NCI-H510A (cell line): ENCODE measurements around the gene TP73.
"Not testable (repeated sequence)": the region's sequence is repeated elsewhere in the genome, so short reads cannot be mapped to it uniquely, and the experiment has no call there.

Source experiments
- DNase-seq: peaks from one replicate; lab custom pipeline; 2025; lab: John Stamatoyannopoulos, UW

The TP73 gene

DNA sequence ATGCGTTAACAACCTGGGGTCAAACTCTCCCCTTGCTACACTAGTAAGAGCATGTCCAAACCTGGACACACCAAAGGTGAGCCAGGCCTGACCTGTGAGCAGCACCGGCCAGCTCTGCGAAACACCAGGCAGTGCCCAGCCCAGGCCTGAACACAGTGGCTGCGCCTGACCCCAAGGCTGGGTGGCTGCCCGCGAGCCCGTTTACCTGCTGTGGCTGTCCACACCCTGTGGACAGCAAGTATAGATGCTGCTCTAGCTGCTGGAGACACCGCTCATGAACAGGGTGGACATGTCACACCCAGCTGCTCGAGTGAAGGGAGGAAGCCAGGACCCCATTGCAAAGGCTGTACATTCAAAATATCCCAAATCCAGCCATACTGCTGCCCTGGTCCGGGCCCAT is 92.3 kb downstream of the TP73 start:
- no peak for DNase-seq

DNA sequence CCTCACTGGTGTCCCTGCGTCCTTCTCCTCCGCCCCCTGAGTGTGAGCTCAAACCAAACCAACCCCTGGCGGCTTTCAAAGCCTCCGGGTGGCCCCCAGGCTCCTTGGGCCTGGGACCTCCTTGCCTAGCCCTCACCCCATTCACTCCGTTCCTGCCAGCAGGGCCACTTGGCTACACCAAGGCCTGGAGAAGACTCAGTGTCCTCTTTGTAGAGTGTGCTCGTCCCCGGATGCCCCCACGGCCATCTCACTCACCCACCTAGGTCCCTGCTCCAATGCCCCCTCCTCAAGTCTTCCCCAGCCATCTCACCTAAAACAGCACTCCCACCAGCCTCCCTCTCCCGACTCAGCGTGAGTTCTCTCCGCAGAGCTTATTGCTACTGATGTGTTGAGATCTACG is 92.8 kb downstream of the TP73 start:
- DNase-seq, result no peak

DNA sequence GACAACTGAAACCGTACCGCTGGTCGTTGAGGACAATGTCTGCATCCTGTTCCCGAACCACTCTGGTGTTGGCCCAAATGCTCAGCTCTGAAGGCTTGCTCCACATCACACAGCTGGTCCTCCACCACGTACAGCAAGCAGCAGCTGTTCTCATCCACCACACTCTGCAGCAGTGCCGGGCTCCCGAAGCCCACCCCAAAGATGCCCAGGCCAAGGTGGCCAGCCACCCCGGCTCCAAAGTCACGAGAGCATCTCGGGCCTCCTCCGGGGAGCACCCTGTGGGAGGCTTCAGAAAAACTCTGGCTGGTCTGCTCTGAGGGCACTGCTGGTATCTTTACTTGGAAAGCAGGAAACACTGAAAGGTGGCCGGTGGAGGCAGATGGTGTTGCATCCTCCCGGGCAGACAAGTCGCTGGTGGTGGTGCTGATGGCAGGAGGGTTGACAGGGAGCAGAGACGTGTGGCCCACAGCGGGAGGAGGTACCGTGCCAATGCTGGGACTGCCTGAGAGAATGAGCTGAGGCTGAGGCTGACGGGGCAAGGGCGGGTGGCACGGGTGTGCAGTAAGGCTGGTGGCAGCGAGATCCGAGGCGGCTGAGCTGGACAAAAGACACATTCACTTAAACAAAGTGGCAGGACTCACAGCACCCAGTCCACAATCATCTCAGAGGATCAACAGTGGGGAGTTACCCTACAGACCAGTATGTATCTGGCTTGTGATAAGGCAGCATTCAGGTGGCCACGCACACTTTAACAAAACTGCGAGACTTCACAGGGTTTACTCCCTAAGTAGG is 93.5 kb downstream of the TP73 start:
- no peak for DNase-seq

DNA sequence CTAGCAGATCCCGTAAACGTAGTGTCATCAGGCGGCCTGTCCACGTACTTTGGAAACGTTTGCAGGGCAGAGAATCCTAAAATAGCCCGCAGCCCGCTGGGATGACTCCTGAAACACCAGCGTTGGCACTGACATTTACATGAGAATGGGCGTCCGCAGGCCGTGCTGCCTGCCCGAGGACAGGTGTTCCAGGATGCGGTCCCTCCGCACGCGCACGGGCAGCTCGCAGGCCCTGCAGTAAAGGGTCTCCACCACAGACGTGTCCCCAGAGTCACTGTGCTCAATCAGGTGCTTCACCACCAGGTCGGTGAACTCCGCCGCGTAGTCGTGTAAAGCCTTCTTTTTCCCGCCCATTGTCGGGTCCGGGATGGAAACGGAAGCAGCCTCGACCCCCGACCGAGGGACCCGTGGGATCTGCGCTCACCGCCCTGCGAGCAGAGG is 94.1 kb downstream of the TP73 start:
- no peak for DNase-seq

DNA sequence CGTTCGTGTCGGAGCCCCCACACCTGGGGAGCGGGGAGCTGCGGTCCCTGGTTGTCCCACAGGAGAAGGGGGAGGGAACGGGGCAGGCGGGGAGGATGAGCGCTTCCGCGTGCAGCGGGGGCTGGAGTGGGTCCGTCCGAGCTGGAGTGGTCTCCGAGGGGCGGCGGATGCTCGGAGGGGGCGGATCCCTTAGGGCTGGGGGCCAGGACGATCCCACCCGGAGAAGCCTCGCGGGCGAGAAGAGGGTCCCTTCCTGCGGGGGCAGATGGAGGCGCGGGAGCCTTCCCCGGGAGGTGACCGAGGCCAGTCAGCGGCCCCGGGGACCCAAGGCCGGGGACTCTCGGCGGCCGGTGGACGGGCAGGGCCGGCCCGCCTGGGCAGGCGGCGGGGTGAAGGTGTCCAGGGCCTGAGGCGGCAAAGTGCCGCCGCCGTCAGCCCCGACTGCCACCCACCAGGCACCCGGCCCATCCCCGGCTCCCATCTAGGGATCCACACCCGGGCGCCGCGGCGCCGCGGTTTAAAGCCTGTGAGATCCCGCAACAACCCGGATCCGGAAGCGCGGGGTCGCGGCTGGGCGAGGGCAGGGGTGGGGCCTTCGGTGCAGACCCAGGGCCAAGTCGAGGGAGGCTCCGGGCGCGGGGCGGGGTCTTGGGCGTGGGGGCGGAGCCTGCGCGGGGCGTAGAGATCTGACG is 94.7 kb downstream of the TP73 start:
- DNase-seq, result peak; percentile 73

DNA sequence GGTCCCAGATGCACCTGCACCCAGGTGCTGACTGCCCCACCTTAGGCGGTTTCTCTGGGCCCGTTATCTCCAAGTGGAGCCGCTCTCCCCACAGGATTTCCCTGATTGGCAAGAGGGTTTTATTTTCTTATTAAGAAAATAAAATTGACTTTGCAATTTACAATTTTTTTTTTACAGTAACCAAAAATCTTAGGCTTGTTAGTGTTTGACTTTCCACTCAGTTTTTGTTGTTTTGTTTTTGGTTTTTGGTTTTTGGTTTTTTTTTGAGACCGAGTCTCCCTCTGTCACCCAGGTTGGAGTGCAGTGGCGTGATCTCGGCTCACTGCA is 95.2 kb downstream of the TP73 start:
- DNase-seq, result no peak

DNA sequence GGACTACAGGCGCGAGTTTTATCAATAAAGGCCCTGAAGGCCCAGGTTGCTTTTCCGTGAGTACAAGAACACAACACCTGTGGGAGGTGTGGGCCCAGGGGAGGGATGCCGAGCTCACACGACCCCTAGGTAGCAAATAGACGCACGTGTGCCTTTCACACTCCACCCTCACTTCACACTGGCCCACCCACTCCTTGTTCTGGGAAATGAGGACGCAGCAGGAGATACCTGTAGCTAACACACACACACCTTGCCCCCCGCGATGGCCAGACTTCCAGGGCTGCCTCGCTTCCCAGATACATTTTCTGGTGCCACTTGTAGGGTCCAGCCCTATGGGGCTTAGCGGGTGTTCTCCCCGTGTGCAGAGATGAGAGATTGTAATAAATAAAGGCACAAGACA is 95.6 kb downstream of the TP73 start:
- no peak for DNase-seq

DNA sequence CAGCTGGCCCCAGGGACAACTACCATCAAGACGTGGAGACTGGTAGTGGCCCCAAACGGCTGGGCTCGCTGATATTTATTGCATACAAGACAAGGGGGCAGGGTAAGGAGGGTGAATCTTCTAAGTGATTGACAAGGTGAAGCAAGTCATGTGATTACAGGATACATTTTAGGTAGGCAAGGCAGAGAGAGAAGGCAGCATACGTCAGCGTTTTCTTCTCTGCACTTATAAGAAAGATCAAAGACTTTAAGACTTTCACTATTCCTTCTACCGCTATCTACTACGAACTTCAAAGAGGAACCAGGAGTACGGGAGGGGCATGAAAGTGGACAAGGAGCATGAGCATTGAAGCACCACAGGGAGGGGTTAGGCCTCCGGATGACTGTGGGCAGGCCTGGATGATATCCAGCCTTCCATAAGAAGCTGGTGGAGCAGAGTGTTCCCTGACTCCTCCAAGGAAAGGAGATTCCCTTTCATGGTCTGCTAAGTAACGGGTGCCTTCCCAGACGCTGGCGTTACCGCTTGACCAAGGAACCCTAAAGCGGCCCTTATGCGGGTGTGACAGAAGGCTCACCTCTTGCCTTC is 96.1 kb downstream of the TP73 start:
- not testable (repeated sequence) for DNase-seq

DNA sequence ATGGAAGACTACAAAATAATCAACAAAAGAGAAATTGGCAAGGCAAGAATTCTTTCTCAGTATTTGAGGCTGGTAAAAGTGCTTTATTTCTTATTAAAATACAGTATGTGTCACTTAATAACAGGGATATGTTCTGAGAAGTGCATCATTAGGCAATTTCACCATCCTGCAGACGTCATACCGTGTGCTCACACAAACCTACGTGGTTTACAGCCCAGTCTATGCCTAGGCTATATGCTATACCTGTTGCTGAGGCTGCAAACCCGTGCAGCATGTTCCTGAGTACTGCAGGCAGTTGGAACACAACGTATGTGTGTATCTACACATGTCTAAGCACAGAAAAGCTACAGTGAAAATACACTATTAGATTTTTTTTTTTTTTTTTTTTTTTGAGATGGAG is 97.2 kb downstream of the TP73 start:
- no peak for DNase-seq

DNA sequence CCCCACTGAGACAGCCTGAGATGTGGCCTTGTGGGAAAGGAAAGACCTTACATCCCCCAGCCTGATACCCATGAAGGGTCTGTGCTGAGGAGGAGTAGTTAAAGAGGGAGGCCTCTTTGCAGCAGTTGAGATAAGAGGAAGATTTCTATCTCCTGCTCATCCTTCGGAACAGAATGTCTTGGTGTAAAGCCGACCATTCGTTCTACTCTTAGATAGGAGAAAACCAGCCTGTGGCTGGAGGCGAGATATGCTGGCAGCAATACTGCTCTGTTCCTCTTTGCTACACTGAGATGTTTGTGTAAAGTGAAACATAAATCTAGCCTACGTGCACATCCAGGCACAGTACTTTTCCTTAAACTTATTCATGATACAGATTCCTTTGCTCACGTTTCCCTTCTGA is 98.4 kb downstream of the TP73 start:
- no peak for DNase-seq

DNA sequence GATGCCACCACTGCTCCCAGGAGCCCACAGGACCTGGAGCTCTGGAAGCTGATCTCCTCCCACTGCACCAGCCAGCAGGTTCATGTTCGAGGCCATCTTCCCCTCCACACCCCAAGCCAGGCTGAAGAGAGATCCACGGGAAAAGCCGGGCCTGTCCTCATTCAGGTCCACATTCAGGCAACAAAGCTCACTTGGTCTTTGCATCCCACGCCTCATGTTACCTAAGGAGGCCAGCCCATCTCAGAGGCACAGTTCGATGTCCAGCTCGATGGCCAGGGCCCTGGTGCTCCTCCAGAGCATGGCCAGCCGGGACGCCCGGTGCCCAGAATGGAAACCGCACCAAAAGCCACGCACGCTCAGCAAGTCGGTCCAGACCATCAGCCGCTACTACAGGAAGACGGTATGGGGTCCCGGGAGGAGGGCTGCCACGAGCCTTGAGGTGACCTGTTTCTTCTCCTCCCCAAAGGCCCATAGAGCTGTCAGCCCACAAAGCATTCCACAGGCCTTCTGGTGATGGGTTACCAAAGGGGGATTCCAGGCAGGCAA is 100.2 kb downstream of the TP73 start, which contains the start of gene CCDC27:
CCDC27 (plus strand) TSS at position 51 of the 546 bp plus-strand sequence; CDS start at position 83, 32 bp downstream.
- DNase-seq, result no peak

DNA sequence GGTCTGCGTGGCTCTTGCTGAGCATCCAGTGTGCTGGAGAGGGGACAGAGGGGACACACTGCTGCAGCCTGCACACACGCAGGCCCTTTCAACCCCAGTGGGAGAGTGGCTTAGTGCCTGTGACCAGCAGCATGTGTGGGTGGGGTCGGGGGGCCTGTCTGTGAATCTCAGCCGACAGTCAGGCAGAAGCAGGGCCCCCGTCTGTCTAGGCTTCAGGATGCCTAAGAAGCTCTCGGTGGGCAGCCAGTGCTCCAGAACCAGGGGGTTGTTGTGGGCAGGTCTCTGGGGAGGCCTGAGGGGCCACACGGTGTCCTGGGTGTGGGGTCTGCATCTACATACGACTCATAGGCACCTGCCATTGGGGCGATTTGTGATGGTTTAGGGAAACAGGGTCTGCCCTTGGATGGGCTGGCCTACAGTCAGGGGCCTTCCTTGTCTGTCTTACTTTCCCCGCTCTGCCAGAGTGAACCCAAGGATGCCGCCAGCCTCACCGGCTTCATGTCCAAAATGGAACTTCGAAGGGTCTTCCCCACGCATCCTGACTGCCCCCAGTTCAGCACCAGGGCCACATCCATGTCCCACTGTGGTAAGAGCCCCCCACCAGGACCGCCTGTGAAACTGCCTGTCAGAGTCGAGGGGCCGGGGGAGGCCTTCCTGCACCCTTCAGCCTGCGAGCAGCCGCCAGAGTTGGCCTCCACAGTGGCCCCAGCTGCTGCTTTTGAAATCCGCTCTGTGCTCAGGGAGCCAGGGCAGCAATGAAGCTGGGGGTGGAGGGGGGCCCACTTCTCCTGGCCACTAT is 101.5 kb downstream of the TP73 start:
- DNase-seq, result no peak

DNA sequence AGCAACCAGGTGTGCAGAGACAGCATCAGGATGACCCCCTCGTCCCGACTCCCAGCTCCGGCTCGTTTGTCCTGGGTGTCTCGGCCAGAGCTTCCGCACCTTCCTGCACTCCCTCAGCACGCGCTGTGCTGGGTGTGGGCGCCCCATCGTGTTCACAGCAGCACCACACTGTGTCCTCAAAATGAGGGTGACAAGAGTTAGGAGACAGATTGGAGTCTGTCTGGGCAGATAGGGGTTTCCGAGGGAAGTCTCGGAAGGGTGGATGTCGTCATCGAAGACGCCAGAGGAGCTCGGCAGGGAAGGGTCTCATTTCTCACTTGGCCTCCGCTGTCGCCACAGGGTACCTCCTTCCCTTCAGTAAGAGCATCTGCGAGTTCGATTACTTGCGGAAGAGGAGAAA is 104.1 kb downstream of the TP73 start:
- DNase-seq, result no peak

DNA sequence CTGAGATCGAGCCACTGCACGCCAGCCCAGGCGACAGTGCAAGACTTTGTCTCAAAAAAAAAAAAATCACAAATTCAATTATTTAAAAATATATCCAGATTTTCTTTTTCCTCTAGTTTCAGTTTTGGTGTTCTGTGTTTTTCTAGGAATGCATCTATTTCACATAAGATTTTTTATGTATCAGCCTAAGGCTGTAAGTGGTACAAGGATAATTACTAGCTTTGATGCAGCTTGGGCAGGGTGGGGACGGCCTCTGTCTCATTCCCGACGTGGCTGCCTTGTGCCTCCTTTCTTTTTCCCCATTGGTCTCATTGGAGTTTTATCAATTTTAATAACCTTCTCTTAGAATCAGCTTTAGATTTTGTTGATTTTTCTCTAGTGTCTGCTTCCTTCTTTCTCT is 106.8 kb downstream of the TP73 start:
- no peak for DNase-seq

DNA sequence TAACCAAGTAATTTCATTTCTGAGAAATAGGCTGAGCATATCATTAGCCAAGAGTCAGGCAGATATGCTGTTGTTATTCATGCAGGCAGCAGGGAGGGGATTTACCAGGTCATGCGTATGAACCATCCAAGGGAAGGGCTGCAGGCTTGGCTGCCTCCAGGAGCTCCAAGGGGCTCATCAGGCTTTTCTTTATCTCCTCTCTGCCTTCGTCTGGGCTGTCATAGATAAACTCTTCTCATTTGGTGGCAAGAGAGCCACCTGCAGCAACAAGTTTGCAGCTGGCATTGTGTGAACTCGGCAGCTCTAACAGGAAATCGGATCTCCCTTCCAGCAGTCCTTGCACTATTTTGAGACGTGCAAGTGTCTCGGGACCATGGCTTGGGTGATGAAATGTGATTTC is 107.5 kb downstream of the TP73 start:
- no peak for DNase-seq

DNA sequence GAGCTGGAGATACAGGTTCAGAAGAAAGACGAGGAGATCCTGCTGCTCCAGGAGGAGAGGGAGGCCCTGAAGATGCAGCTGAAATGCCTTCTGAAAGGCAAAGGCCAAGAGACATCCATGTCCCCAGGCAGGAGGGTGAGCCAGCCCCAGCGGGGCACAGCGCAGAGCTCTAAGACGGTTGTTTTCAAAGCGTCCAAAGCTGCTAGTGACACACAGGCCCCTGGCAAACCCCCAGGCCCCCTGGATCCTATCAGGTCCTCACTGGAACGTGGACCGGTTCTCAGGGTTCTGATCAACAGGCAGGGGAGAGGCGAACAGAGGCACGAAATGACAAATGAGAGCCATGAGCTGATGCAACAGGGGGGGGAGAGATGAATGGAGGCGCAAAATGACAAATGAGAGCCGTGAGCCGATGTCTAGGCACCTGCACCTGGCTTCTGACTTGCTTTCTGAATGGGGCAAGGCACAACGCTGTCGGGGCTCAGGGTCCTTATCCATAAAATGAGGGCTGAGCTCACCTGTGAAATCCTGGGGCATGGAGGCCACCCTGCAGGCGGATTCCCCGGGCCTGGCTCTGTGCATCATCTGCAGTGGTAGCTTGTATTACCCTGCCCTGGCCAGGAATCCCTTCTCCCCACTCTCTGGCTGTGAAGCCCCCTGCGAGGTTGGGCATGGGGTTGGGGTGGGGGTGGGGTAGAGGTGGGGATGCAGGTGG is 109.1 kb downstream of the TP73 start:
- no peak for DNase-seq

DNA sequence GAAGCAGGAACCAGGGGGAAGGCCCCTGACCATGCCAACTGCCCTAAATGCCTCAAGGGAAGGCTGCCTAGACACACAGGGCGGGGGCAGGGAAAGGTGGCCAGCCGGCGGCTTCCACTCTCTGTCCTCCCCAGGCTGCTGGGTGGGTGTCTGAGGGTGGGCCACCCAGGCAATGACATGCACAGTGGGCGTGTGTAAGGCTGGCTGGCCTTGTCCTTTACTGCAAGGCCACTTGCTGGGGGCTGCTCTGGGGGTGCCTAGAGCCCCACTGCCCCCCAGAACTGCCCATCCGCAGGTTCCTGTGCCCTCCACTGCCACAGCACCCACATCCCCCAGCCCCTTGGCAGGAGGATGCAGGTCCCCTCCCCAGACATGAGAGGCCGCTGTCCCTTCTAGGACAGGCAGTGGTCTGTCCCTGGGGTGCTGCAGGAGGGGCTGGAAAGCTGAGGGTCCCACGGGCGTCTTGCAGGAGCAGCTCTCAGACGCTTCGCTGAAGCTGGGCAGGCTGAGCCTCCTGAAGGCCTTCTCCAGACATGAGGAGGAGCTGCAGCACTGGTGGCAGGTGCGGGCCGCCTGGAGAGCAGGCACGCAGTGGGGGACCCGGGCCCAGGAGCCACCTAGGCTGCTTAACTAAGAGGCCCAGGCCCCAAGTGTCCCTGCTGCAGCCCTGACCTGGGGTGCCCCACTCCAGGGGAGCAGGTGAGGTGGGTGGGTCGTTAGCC is 110.0 kb downstream of the TP73 start:
- DNase-seq, result no peak

DNA sequence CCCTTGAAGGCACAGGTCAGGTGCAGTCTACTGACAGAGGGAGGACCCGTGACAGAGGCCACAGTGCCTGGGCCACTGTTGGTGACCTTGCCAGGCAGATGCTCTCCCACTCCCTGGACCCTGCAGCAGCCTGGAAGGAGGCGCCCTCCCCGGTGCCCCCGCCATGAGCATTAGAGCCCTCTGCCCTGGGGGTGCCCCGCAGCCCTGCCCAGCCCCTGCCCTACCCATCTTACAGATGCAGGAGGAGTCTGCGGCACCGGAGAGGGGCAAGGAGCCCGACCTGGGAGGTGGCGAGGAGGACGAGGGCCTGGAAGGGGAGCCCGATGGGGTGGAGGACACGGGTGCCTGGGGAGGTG is 110.5 kb downstream of the TP73 start:
- DNase-seq, result no peak

DNA sequence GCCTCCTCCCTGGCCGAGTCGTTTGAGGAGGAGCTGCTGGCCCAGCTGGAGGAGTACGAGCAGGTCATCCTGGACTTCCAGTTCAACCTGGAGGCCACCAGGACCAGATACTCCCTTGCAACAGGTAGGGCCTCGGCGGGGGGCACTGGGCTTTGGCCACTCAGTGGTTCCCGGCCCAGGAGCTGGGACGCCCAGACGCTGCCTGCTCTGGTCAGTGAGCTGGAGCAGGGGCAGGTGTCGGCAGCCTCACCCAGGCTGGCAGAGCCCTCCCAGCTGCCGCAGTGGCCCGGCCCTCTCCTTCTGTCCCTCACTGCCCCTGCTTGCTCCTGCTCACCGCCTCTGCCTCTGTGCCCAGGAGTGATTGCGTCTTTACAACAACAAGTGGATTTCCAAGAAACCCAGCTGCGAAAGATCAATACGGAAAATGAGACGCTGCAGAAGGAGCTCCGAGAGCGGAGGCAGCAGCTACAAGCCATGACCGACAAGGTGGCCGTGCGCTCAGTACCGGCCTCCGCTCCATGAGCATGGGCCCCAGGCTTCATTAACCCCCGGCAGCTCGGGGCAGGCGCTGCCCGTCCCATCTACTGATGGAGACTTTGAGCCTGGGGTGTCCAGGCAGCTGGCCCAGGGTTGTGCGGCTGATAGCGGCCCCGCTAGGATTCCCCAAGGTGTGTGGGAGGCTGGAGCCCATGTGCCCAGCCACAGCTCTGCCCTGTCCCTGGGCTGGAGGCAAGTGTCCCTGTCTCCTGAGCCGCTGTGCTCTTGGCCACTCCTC is 111.2 kb downstream of the TP73 start:
- no peak for DNase-seq

DNA sequence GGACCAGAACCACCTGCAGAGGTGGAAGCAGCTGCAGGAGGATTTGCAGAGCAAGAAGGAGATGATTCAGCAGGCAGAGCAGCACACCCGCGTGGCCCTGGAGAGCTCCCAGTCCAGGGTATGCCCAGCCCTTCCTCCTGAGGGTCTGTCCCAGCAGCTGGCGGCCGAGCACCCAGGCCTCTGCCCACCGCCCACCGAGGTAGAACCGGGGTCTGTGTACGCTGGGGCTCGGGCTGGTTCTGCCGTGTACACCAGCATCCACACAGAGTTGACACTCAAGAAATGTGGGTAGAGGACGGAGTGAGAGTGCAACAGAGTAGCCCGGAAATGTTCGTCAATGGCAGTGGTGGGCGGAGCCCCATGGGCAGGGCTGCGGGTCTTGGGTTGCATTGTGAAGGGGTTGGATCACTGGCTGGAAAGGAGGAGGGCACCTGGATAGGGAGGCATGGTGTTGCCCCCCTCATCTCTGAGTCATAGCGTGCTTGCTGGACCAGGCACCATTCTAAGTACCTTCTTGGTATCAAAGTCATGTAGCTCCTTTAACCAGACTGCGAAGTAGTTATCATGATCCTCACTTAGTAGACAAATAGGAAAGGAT is 115.1 kb downstream of the TP73 start:
- no peak for DNase-seq
